Measurements from ENCODE around the gene PTF1A. TPM values are rescaled to one million over a fixed set of nuclear protein-coding genes. Genes with fewer than 3 reads are reported as not detected.

PTF1A gene
- polyA plus RNA-seq, 1 of the 3 experiments (the other 2 are of a cell fraction), result not detected

GRCh38 chr10:23196915-23197314, 4.8 kb downstream of the PTF1A start:
- ChIA-PET POLR2A (no interaction called here), CTCF (interaction anchor here (1.5 to 1.8 kb wide), 2 partner anchors 13 to 39 kb away, joined by 5 to 7 read pairs; no protein-coding TSS in a partner anchor)
- H3K4me2 ChIP-seq, result no peak overlapping the region
- H3K4me3 ChIP-seq (ENCODE audit: low read depth in 2 of 2, low read length in 1 of 2), result no peak overlapping the region
- TF ChIP-seq ZBTB33 (IDR thresholded peaks at IDR 0.05; ENCODE audit: borderline replicate concordance, low read depth), result no peak
- no peak for TF ChIP-seq POLR2AphosphoS5 (IDR thresholded peaks at IDR 0.05; ENCODE audit: low read depth, low read length)
- no peak for TF ChIP-seq IRF3 (IDR thresholded peaks at IDR 0.05; ENCODE audit: low read depth, low read length)
- TF ChIP-seq RFX5 (IDR thresholded peaks at IDR 0.05; ENCODE audit: low read length), result no peak
- no peak for TF ChIP-seq RXRA (IDR thresholded peaks at IDR 0.05; ENCODE audit: borderline replicate concordance, low read depth)
- no peak for TF ChIP-seq GATA2 (CRISPR knock-in tag; IDR thresholded peaks at IDR 0.05)
- no peaks in the 10 kb centered on the region for H3K36me3 ChIP-seq (replicated peaks in 1 of 2; ENCODE audit: control insufficient read depth in 1 of 2, insufficient read depth in 2 of 2, low read length in 1 of 2)
- no peaks in the 10 kb centered on the region for H3K79me2 ChIP-seq (ENCODE audit: insufficient read depth)
- no peak overlapping the region for H3K9ac ChIP-seq
- no peaks in the 10 kb centered on the region; a peak in 1 of 4 replicates for H3K4me1 ChIP-seq (ENCODE audit: control insufficient read depth in 1 of 2, insufficient read depth in 2 of 2, low read depth in 1 of 2, low read length in 1 of 2)
- 51% methylated on average over 3 of the region's 3 CpGs for whole genome bisulfite sequencing (ENCODE audit: low lambda C conversion rate)
- H3K27me3 ChIP-seq (ENCODE audit: insufficient read depth), result peaks cover 54% of the 10 kb centered on the region
- no peak for DNase-seq
- no peaks in the 10 kb centered on the region for H3F3A ChIP-seq (replicated peaks; ENCODE audit: insufficient read depth)
- no peaks in the 10 kb centered on the region for H3K9me2 ChIP-seq
- H4K20me1 ChIP-seq (ENCODE audit: insufficient read depth), result no peaks in the 10 kb centered on the region
- H3K27ac ChIP-seq (ENCODE audit: low read depth in 2 of 2, low read length in 1 of 2), result no peak overlapping the region
- H2AFZ ChIP-seq (ENCODE audit: low read depth), result no peak overlapping the region
- no peaks in the 10 kb centered on the region for H3K9me3 ChIP-seq

GRCh38 chr10:23197416-23197861, 5.3 kb downstream of the PTF1A start:
- Histone ChIP-seq H3K79me2 (ENCODE audit: insufficient read depth) (no peaks in the 10 kb centered on the region), H2AFZ (ENCODE audit: low read depth) (no peak overlapping the region), H3K4me2 (no peak overlapping the region), H3K4me3 (ENCODE audit: low read depth in 2 of 2, low read length in 1 of 2) (no peak overlapping the region), H3K9me3 (no peaks in the 10 kb centered on the region), H3K36me3 (replicated peaks in 1 of 2; ENCODE audit: control insufficient read depth in 1 of 2, insufficient read depth in 2 of 2, low read length in 1 of 2) (no peaks in the 10 kb centered on the region), H3K9me2 (no peaks in the 10 kb centered on the region), H3K27me3 (ENCODE audit: insufficient read depth) (peaks cover 54% of the 10 kb centered on the region), H3F3A (replicated peaks; ENCODE audit: insufficient read depth) (no peaks in the 10 kb centered on the region), H3K9ac (no peak overlapping the region), H3K4me1 (ENCODE audit: control insufficient read depth in 1 of 2, insufficient read depth in 2 of 2, low read depth in 1 of 2, low read length in 1 of 2) (no peaks in the 10 kb centered on the region; a peak in 1 of 4 replicates), H4K20me1 (ENCODE audit: insufficient read depth) (no peaks in the 10 kb centered on the region), H3K27ac (ENCODE audit: low read depth in 2 of 2, low read length in 1 of 2) (no peak overlapping the region)
- CTCF ChIA-PET, result interaction anchor here (1.8 kb wide), 1 partner anchor 39 kb away, joined by 7 read pairs; no protein-coding TSS in a partner anchor
- POLR2A ChIA-PET, result no interaction called here
- no peak for DNase-seq
- TF ChIP-seq NRF1 (IDR thresholded peaks at IDR 0.05; ENCODE audit: low read depth, low read length) (no peak), RAD21 (IDR thresholded peaks at IDR 0.05; ENCODE audit: low read length) (no peak), POLR2AphosphoS5 (IDR thresholded peaks at IDR 0.05; ENCODE audit: low read depth, low read length) (no peak), RFX5 (IDR thresholded peaks at IDR 0.05; ENCODE audit: low read length) (no peak), TEAD4 (IDR thresholded peaks at IDR 0.05; ENCODE audit: borderline replicate concordance, insufficient read depth) (no peak), FOXJ3 (CRISPR knock-in tag; IDR thresholded peaks at IDR 0.05) (no peak), EP300 (IDR thresholded peaks at IDR 0.05; ENCODE audit: borderline replicate concordance in 1 of 2, low read depth in 1 of 2, low read length in 1 of 2) (no peak), SIN3A (IDR thresholded peaks at IDR 0.05; ENCODE audit: borderline replicate concordance, low read depth, low read length) (no peak), MEF2A (IDR thresholded peaks at IDR 0.05; ENCODE audit: borderline replicate concordance, low read depth) (no peak), TAF1 (IDR thresholded peaks at IDR 0.05; ENCODE audit: borderline replicate concordance, low read depth, low read length) (no peak), FOSL2 (IDR thresholded peaks at IDR 0.05; ENCODE audit: borderline replicate concordance, low read depth) (no peak), RCOR1 (IDR thresholded peaks at IDR 0.05; ENCODE audit: low read length) (no peak), CHD2 (IDR thresholded peaks at IDR 0.05; ENCODE audit: low read length, partially characterized antibody) (no peak), RXRA (IDR thresholded peaks at IDR 0.05; ENCODE audit: borderline replicate concordance, low read depth) (no peak), ZBTB33 (IDR thresholded peaks at IDR 0.05; ENCODE audit: borderline replicate concordance, low read depth) (no peak), MXI1 (IDR thresholded peaks at IDR 0.05; ENCODE audit: low read depth, low read length) (no peak), YY1 (IDR thresholded peaks at IDR 0.05; ENCODE audit: low read depth) (no peak), NFIC (IDR thresholded peaks at IDR 0.05; ENCODE audit: borderline replicate concordance) (no peak)
- WGBS (ENCODE audit: low lambda C conversion rate), result 6% methylated on average over 11 of the region's 12 CpGs
